Measurements from ENCODE around the gene PLEKHB2. TPM values are rescaled to one million over a fixed set of nuclear protein-coding genes. Genes with fewer than 3 reads are reported as not detected.

The PLEKHB2 gene
- total and polyA plus RNA-seq, 9 of the 15 experiments (the other 6 are each of a cell fraction or from before 2014, with no cell fraction given), result 41.3 to 71.5 (median 50.2) TPM

DNA sequence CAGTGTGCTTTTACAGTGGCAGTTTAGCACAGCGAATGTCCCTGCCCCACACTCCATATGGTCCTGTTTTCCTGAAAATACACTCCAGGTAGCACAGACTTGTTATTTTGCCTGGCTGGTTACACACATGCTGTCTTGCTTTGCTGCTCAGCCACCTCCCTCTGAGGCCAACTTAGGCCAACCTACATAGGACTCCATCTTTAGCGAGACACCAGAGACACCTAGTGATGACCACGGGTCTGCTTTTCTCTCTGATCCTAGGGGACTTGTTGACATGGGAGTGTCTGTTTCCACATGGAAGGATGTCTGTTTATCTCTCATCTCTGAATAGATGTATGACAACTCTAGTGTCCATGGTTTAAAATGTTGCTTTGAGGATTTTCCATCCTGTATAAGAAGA, 43.3 kb downstream of the PLEKHB2 start (continued):
- TF ChIP-seq, protein P1, sequence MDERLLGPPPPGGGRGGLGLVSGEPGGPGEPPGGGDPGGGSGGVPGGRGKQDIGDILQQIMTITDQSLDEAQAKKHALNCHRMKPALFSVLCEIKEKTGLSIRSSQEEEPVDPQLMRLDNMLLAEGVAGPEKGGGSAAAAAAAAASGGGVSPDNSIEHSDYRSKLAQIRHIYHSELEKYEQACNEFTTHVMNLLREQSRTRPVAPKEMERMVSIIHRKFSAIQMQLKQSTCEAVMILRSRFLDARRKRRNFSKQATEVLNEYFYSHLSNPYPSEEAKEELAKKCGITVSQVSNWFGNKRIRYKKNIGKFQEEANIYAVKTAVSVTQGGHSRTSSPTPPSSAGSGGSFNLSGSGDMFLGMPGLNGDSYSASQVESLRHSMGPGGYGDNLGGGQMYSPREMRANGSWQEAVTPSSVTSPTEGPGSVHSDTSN (CRISPR knock-in tag; IDR thresholded peaks at IDR 0.05; ENCODE audit: low read depth), result no peak
- TF ChIP-seq, protein P1 (tag; conservative IDR thresholded peaks at IDR 0.05; ENCODE audit: low read depth), result no peak
- TF ChIP-seq, protein P2, sequence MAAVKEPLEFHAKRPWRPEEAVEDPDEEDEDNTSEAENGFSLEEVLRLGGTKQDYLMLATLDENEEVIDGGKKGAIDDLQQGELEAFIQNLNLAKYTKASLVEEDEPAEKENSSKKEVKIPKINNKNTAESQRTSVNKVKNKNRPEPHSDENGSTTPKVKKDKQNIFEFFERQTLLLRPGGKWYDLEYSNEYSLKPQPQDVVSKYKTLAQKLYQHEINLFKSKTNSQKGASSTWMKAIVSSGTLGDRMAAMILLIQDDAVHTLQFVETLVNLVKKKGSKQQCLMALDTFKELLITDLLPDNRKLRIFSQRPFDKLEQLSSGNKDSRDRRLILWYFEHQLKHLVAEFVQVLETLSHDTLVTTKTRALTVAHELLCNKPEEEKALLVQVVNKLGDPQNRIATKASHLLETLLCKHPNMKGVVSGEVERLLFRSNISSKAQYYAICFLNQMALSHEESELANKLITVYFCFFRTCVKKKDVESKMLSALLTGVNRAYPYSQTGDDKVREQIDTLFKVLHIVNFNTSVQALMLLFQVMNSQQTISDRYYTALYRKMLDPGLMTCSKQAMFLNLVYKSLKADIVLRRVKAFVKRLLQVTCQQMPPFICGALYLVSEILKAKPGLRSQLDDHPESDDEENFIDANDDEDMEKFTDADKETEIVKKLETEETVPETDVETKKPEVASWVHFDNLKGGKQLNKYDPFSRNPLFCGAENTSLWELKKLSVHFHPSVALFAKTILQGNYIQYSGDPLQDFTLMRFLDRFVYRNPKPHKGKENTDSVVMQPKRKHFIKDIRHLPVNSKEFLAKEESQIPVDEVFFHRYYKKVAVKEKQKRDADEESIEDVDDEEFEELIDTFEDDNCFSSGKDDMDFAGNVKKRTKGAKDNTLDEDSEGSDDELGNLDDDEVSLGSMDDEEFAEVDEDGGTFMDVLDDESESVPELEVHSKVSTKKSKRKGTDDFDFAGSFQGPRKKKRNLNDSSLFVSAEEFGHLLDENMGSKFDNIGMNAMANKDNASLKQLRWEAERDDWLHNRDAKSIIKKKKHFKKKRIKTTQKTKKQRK (IDR thresholded peaks at IDR 0.05; ENCODE audit: borderline replicate concordance, low read depth, low read length), result no peak
- TF ChIP-seq, protein P3, sequence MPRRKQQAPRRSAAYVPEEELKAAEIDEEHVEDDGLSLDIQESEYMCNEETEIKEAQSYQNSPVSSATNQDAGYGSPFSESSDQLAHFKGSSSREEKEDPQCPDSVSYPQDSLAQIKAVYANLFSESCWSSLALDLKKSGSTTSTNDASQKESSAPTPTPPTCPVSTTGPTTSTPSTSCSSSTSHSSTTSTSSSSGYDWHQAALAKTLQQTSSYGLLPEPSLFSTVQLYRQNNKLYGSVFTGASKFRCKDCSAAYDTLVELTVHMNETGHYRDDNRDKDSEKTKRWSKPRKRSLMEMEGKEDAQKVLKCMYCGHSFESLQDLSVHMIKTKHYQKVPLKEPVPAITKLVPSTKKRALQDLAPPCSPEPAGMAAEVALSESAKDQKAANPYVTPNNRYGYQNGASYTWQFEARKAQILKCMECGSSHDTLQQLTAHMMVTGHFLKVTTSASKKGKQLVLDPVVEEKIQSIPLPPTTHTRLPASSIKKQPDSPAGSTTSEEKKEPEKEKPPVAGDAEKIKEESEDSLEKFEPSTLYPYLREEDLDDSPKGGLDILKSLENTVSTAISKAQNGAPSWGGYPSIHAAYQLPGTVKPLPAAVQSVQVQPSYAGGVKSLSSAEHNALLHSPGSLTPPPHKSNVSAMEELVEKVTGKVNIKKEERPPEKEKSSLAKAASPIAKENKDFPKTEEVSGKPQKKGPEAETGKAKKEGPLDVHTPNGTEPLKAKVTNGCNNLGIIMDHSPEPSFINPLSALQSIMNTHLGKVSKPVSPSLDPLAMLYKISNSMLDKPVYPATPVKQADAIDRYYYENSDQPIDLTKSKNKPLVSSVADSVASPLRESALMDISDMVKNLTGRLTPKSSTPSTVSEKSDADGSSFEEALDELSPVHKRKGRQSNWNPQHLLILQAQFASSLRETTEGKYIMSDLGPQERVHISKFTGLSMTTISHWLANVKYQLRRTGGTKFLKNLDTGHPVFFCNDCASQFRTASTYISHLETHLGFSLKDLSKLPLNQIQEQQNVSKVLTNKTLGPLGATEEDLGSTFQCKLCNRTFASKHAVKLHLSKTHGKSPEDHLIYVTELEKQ (CRISPR knock-in tag; IDR thresholded peaks at IDR 0.05), result no peak
- TF ChIP-seq, protein P4, sequence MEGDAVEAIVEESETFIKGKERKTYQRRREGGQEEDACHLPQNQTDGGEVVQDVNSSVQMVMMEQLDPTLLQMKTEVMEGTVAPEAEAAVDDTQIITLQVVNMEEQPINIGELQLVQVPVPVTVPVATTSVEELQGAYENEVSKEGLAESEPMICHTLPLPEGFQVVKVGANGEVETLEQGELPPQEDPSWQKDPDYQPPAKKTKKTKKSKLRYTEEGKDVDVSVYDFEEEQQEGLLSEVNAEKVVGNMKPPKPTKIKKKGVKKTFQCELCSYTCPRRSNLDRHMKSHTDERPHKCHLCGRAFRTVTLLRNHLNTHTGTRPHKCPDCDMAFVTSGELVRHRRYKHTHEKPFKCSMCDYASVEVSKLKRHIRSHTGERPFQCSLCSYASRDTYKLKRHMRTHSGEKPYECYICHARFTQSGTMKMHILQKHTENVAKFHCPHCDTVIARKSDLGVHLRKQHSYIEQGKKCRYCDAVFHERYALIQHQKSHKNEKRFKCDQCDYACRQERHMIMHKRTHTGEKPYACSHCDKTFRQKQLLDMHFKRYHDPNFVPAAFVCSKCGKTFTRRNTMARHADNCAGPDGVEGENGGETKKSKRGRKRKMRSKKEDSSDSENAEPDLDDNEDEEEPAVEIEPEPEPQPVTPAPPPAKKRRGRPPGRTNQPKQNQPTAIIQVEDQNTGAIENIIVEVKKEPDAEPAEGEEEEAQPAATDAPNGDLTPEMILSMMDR (IDR thresholded peaks at IDR 0.05 in 2 of 3, conservative IDR thresholded peaks at IDR 0.05 in 1 of 3; ENCODE audit: insufficient read depth in 2 of 3, low read depth in 1 of 3, low read length in 3 of 3), result peak in 2 of 3 experiments; percentile 42 to 49; a peak in 3 of 6 replicates
- TF ChIP-seq SETDB1 (IDR thresholded peaks at IDR 0.05; ENCODE audit: low read length) (no peak), RAD21 (CRISPR knock-in tag; conservative IDR thresholded peaks at IDR 0.05 in 1 of 2, IDR thresholded peaks at IDR 0.05 in 1 of 2) (peak in 1 of 2 experiments; percentile 66; a peak in 2 of 4 replicates), CTBP1 (IDR thresholded peaks at IDR 0.05; ENCODE audit: borderline replicate concordance) (0 out of 2 replicates have a peak, but pooled peaks have one; percentile 43), TOE1 (IDR thresholded peaks at IDR 0.05; ENCODE audit: borderline replicate concordance) (no peak), TOE1 (CRISPR knock-in tag; IDR thresholded peaks at IDR 0.05; ENCODE audit: borderline replicate concordance, low read depth) (no peak), FOXK2 (conservative IDR thresholded peaks at IDR 0.05 in 1 of 2, IDR thresholded peaks at IDR 0.05 in 1 of 2; ENCODE audit: low read depth in 2 of 2) (peak; percentile 56 to 57; a peak in 2 of 4 replicates), MCM3 (IDR thresholded peaks at IDR 0.05) (no peak)
- TF ChIP-seq, protein P5, sequence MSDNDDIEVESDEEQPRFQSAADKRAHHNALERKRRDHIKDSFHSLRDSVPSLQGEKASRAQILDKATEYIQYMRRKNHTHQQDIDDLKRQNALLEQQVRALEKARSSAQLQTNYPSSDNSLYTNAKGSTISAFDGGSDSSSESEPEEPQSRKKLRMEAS (CRISPR knock-in tag; IDR thresholded peaks at IDR 0.05), result no peak
- TF ChIP-seq, protein P6, sequence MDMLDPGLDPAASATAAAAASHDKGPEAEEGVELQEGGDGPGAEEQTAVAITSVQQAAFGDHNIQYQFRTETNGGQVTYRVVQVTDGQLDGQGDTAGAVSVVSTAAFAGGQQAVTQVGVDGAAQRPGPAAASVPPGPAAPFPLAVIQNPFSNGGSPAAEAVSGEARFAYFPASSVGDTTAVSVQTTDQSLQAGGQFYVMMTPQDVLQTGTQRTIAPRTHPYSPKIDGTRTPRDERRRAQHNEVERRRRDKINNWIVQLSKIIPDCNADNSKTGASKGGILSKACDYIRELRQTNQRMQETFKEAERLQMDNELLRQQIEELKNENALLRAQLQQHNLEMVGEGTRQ (CRISPR knock-in tag; IDR thresholded peaks at IDR 0.05), result no peak
